Suprapubic skin (tissue), 4 donors: ENCODE data around the gene IQGAP2. TPM values are rescaled to one million over a fixed set of nuclear protein-coding genes. Genes with fewer than 3 reads are reported as not detected.

ENCODE experiments used
- DNase-seq, 2 donors: peaks; one replicate each; pipeline ENCODE4 v3.0.0-alpha.2; 2019; ENCODE audit warnings: low spot score in 2 of 2
- H3K27ac ChIP-seq: fragments of 200-600 bp; sonication (generic); one replicate; pipeline ENCODE4 v1.5.1; 2019
- H3K27me3 ChIP-seq: fragments of 200-600 bp; sonication (generic); one replicate; pipeline ENCODE4 v1.5.1; 2019
- H3K36me3 ChIP-seq: fragments of 200-600 bp; sonication (generic); one replicate; pipeline ENCODE4 v1.5.1; 2019
- H3K4me1 ChIP-seq: fragments of 200-600 bp; sonication (generic); one replicate; pipeline ENCODE4 v1.5.1; 2019
- H3K4me3 ChIP-seq: fragments of 200-600 bp; sonication (generic); one replicate; pipeline ENCODE4 v1.5.1; 2019; ENCODE audit warnings: mild to moderate bottlenecking
- H3K9me3 ChIP-seq: fragments of 200-600 bp; sonication (generic); one replicate; pipeline ENCODE4 v1.5.1; 2019
- EP300 ChIP-seq: sonication (generic); formaldehyde crosslinking; IDR thresholded peaks from one replicate; pipeline ENCODE4 v1.6.1; 2017; ENCODE audit warnings: antibody characterized with exemption
- POLR2A ChIP-seq, 2 donors: fragments of 450-650 bp; IDR thresholded peaks; one replicate each; pipeline ENCODE4 v1.6.1; 2017; ENCODE audit warnings: antibody characterized with exemption in 2 of 2, mild to moderate bottlenecking in 2 of 2, moderate library complexity in 2 of 2
- POLR2AphosphoS5 ChIP-seq, 3 donors: sonication (generic); formaldehyde crosslinking; IDR thresholded peaks; one replicate each; pipeline ENCODE4 v1.6.1; 2017; ENCODE audit warnings: antibody characterized with exemption in 3 of 3
- WGBS: methylation state at CpG from one replicate; pipeline ENCODE4 v1.1.5; 2018; 5-methylcytosine and 5-hydroxymethylcytosine counted together
- total RNA-seq, 4 donors: library from RNA; depleted of rRNA; stranded (reverse); fragments of >200 nt; gene quantifications; one replicate each; pipeline ENCODE4 v1.1.0, GENCODE V29; 2016
- TF ChIP-seq, protein P1 (sequence below), 2 donors: fragments of 200-600 bp in 1 of 2; fragments of 450-650 bp in 1 of 2; sonication (generic) in 1 of 2; IDR thresholded peaks; one replicate each; pipeline ENCODE4 v1.5.1; 2016 to 2019; ENCODE audit warnings: antibody characterized with exemption in 2 of 2, mild to moderate bottlenecking in 1 of 2, moderate library complexity in 1 of 2

IQGAP2 gene
- total RNA-seq, 4 donors from 2014 or later = 10.1 to 49.0 (median 12.8) TPM

DNA sequence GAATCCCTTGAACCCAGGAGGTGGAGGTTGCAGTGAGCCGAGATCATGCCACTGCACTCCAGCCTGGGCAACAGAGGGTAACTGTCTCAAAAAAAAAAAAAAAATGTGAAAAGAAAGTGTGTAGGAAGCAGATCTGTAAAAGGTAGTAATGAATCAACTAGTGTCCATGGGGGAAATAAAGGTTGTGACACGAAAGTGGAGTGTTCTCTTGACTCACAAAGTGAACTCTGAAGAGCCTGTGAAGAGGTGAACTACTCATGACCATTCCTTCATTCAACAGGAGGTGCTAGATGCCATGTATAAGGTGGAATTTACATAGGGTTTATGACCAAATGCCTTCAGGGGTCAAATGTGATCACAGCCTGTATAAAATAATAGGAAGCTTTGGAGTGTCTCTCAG, 12.8 kb downstream of the IQGAP2 start:
- Histone ChIP-seq H3K4me1 (no peaks in the 10 kb centered on the region), H3K9me3 (no peaks in the 10 kb centered on the region), H3K27me3 (no peaks in the 10 kb centered on the region), H3K36me3 (no peaks in the 10 kb centered on the region), H3K27ac (no peak overlapping the region), H3K4me3 (no peak overlapping the region)
- TF ChIP-seq POLR2A (IDR thresholded peaks at IDR 0.05) (no peak), POLR2AphosphoS5 (IDR thresholded peaks at IDR 0.05) (no peak), EP300 (no peak)
- TF ChIP-seq, protein P1, sequence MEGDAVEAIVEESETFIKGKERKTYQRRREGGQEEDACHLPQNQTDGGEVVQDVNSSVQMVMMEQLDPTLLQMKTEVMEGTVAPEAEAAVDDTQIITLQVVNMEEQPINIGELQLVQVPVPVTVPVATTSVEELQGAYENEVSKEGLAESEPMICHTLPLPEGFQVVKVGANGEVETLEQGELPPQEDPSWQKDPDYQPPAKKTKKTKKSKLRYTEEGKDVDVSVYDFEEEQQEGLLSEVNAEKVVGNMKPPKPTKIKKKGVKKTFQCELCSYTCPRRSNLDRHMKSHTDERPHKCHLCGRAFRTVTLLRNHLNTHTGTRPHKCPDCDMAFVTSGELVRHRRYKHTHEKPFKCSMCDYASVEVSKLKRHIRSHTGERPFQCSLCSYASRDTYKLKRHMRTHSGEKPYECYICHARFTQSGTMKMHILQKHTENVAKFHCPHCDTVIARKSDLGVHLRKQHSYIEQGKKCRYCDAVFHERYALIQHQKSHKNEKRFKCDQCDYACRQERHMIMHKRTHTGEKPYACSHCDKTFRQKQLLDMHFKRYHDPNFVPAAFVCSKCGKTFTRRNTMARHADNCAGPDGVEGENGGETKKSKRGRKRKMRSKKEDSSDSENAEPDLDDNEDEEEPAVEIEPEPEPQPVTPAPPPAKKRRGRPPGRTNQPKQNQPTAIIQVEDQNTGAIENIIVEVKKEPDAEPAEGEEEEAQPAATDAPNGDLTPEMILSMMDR (IDR thresholded peaks at IDR 0.05) = no peak
- no peak for DNase-seq
- WGBS = 85% methylated on average over 2 of the region's 2 CpGs

GRCh38 chr5:76419597-76420298, 16.7 kb downstream of the IQGAP2 start:
- Histone ChIP-seq H3K27me3 (no peaks in the 10 kb centered on the region), H3K4me3 (no peak overlapping the region), H3K27ac (no peak overlapping the region), H3K9me3 (no peaks in the 10 kb centered on the region), H3K36me3 (no peaks in the 10 kb centered on the region), H3K4me1 (no peaks in the 10 kb centered on the region)
- 96% methylated on average over 1 of the region's 1 CpG for WGBS
- no peak for DNase-seq
- TF ChIP-seq POLR2AphosphoS5 (IDR thresholded peaks at IDR 0.05) (no peak), POLR2A (IDR thresholded peaks at IDR 0.05) (no peak), EP300 (no peak)
- TF ChIP-seq, protein P1 (IDR thresholded peaks at IDR 0.05) = no peak

DNA sequence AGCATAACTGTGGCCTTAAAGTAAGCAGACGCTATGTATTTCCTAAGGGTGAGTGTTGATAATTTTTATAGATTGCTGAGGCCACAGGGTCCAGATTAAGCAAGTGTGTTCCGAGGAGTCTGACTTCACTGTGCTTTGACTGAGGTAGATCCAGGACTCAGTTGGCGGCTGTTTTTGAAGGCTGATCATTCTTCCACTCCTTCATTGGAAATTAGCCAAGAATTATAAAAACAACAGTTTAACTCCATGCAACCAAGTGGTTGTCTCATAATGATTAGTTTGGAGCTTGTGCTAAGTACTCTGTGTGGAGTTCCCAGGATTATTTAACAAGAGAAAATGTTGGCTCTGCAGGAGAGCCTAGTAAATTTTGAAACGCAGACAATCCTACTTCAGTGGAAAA, 19.1 kb downstream of the IQGAP2 start:
- H3K4me1 ChIP-seq = no peaks in the 10 kb centered on the region
- H3K36me3 ChIP-seq = no peaks in the 10 kb centered on the region
- no peaks in the 10 kb centered on the region for H3K9me3 ChIP-seq
- 49% methylated on average over 4 of the region's 4 CpGs for WGBS
- no peak for DNase-seq
- TF ChIP-seq EP300 (no peak), POLR2AphosphoS5 (IDR thresholded peaks at IDR 0.05) (no peak), POLR2A (IDR thresholded peaks at IDR 0.05) (no peak)
- TF ChIP-seq, protein P1 (IDR thresholded peaks at IDR 0.05) = no peak
- no peak overlapping the region for H3K4me3 ChIP-seq
- H3K27me3 ChIP-seq = no peaks in the 10 kb centered on the region
- no peak overlapping the region for H3K27ac ChIP-seq

GRCh38 chr5:76422742-76423141, 19.7 kb downstream of the IQGAP2 start:
- no peak for DNase-seq
- H3K36me3 ChIP-seq = no peaks in the 10 kb centered on the region
- no peak overlapping the region for H3K4me3 ChIP-seq
- no peak overlapping the region for H3K27ac ChIP-seq
- no peaks in the 10 kb centered on the region for H3K4me1 ChIP-seq
- no peaks in the 10 kb centered on the region for H3K9me3 ChIP-seq
- no peak for TF ChIP-seq EP300
- TF ChIP-seq POLR2AphosphoS5 (IDR thresholded peaks at IDR 0.05) = no peak
- TF ChIP-seq, protein P1 (IDR thresholded peaks at IDR 0.05) = no peak
- no peak for TF ChIP-seq POLR2A (IDR thresholded peaks at IDR 0.05)
- WGBS = 90% methylated on average over 3 of the region's 3 CpGs
- no peaks in the 10 kb centered on the region for H3K27me3 ChIP-seq

DNA sequence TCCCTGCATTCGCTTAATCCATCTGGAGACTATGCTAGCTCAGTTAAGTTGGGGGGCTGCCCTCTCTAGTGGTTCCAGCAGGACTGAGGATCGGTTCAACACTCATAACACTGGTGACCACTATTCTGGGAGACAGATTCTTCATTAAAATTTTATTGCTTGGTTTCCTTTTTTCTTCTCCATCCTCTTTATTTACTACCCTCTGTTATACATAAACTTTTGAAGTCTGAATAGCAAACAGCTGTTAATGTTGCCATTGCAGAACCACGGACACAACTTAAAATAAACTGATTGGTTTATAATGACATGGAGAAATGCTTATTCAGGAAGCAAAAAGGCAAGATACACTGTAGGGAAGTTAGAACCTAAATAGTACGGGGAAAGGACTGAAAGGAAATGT, 22.1 kb downstream of the IQGAP2 start:
- no peaks in the 10 kb centered on the region for H3K27me3 ChIP-seq
- H3K36me3 ChIP-seq = no peaks in the 10 kb centered on the region
- 50% methylated on average over 4 of the region's 4 CpGs for WGBS
- DNase-seq = no peak
- no peak overlapping the region for H3K4me3 ChIP-seq
- no peak overlapping the region for H3K27ac ChIP-seq
- TF ChIP-seq, protein P1 (IDR thresholded peaks at IDR 0.05) = no peak
- TF ChIP-seq EP300 = no peak
- no peak for TF ChIP-seq POLR2A (IDR thresholded peaks at IDR 0.05)
- TF ChIP-seq POLR2AphosphoS5 (IDR thresholded peaks at IDR 0.05) = no peak
- no peaks in the 10 kb centered on the region for H3K9me3 ChIP-seq
- H3K4me1 ChIP-seq = no peaks in the 10 kb centered on the region
